ENCODE measurements around the gene DPF1.

Gene DPF1

DNA sequence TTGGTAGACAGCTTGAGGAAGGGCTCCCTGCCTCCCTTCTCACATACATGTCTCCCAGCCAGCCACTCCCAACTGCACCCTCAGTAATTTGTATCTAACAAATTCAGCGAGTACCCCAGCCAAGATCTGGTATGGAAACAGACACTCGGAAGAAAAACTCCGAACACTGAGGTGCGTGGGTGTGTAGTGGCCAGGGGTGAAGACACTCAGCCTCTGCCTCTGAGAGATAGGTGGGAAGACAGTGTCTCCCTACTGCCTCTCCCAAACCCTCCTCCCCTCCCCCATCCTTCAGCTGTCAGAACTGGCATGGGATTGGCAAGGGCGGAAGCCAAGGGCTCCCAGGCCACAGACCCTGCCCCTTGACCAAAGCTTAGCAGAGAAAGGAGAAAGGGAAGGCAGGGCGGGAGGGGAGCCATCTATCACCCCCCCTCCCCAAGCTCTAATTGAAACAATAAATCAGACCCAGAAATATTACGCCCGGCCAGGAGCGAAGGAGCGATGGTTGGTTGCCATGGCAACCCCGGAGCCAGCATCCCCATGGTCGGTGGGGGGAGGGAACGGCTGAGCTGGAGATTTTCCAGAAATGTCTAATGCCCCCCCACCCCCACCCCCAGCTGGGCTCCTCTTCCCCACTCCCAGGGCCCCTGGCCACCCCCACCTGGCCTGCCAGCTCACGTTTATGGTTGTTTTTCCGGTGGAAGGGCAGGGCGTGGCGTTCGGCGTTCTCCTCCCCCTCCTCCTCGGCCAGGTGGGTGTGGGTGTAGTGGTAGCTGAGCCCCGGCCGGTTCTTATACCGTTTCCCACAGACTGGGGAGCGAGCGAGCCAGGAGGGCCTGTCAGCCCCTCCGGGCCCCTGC lies 7.0 kb downstream of the DPF1 start:
- no peak for FAIRE-seq

DNA sequence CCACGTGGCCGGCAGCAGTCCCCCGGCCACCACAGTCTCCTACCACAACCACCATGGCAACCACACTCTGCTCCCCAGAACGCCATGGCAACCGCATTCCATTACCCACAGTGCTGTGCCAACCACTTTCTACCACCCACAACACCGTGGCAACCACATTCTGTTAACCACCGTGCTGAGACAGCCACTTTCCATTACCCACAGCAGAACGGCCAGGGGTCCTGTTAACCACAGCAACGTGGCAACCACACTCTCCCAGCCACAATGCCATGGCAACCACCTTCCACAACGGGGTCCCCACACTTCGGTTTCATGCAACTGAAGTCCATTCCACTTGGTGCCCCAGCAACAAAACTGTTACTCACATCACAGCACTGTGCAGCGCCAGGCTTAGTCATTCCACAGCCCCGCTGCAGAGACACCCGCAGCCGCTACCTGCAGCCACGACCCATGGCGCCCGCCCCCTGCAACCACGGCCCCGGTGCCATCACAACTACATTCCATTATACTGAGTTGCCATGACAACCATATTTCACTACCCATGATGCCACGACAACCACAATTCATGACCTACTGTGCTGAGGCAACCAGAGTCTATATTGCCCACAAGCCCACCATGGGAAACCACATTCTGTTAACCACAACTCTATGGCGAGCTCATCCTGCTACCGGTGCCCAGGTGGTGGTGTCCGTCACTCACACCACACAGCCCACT lies 10.0 kb downstream of the DPF1 start:
- no peak for FAIRE-seq

DNA sequence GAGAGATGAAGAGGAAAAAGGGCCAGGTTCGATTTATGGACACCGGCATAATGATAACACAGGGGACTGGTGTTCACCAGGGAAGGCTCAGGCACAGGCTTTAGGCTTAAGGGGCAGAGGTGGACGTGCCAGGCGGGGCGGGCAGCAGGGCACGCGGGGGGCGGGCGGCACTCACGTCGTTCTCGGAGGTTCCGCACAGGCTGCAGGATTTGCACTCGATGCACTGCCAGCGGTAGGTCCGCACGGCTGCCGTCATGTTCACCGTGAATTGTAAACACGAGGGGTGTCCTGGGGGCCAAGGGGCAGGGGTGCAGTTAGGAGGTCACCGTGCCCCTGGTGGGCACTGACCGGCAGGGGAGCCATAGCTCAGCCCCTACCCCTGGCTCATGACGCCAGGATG lies 10.6 kb downstream of the DPF1 start:
- no peak for FAIRE-seq

DNA sequence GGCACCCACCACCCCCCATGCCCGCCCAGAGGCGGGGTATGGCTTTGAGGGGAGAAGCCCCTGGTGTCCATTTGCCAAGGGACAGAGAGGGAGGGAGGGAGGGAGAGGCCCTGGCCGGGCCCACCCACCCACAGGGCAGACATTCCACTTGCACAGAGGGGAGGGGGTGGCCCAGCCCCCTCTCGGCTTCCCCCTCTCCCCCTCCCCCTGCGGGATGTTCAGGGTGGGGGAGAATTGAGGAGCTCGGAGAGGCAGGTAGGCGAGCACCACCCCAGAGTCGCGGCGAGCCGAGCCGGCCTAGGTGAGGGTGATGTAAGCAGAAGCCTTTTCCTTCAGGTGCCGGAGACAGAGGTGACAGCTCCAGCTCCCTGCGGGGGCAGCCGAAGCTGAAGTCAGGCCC lies 12.3 kb downstream of the DPF1 start:
- no peak for FAIRE-seq

GRCh38 chr19:38211151-38211591 lies 12.9 kb downstream of the DPF1 start:
- no peak for FAIRE-seq

DNA sequence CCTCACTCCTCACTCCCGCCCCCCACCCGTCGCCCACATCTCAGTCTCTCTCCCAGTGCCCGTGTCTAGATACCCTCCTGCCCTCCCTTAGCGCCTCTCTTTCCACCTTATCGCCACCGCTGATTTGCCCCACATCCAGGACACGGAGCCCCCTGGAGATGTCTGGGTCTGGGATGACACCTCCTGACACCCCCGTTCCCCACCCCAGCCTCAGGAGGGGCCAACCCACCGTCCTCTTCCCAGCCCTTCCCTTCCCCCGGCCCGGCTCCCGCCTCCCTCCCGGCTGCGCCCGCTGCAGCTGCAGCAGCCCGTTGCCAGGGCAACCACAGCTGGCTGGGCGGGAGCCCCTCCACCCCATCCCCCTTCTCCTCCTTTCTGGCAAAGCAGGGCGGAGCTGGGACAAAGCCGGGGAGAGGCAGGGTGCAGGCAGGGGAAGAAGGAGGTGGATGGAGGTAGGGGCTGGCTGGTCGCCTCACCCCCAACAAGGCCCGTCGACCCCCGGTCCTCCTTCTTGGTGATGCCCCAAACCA lies 13.5 kb downstream of the DPF1 start:
- FAIRE-seq: no peak

DNA sequence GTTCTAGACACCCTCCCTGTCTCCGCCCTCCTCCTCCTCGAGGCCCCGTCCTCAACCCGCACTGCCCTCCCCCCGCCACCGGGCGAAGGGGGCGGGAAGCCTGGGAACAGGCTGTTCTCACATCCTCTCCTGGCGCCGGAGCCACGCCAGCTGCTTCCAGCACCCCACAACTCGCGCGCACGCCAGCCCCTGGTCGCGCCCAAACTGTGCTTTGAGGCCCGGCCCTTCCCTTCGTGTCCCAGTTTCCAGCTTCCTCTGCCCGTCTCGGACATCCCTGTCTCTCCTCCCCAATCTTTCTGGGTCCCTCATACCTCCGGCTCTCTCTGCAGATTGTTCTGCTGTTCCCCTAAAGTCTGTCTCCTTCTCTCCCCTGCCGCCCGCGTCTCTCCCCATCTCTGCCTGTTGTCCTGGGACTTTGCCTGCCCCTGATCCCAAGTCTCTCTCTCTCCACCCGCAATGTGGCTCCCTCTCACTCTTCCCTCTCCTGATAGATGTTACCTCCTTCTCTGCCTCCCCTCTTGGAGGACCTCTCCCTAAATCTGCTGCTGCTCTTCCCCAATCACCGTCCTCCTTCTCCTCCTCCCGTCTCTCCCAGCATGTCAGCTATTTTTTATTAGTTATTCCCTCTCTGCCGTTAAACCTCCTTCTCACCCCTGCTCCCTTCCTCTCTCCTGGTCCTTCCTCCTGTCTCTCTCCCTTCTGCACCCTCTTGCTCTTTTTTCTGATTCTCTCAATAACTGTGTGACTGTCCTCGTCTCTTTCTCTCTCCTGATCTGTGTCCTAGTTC lies 14.2 kb downstream of the DPF1 start:
- no peak for FAIRE-seq

- FAIRE-seq: no peak
Measured at GRCh38 chr19:38209152-38209551, 14.9 kb downstream of the DPF1 start.

- no peak for FAIRE-seq
Measured at GRCh38 chr19:38208571-38208970, 15.5 kb downstream of the DPF1 start.

DNA sequence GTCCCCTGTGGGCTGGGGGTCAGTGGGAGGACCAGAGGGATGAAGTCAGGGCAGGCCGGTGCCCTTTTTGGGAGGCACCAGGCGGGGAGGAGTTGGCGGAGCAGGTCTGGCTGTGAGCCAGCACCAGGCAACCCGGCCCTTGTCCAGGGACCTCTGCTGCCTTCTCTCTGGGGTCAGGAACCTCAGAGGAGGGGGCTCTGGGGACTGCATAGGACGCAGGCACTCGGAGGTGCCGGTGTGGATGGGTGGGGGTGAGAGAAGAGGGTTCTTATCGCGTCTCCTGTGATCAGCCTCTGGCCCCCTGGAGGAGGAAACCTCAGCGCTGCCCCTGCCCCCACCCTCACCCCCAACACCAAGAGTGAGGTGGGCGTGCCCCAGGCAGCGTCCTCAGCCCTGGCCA lies 16.5 kb downstream of the DPF1 start:
- no peak for FAIRE-seq

DNA sequence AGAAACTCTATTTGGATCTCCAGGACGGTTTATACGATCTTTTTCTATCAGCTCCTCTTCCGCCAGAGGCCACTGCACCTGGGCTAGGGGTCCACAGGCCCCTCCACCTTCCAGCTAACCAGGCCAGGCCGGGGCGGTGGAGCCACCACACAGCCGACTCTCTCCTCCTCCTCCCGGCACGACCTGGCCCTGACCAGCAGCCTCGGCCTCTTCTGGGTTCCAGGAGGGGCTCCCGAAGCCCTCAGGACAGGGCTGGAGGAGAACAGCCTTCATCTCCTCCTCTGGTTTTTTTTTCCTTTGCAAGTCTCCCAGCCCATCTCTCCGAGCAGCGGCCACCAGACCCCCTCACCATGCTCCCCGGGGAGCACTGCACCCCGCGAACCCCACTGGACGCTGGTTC lies 17.1 kb downstream of the DPF1 start:
- no peak for FAIRE-seq

- no peak for FAIRE-seq
Measured at GRCh38 chr19:38206006-38206745, 17.8 kb downstream of the DPF1 start.

GRCh38 chr19:38204728-38205127 lies 19.3 kb downstream of the DPF1 start:
- no peak for FAIRE-seq

GRCh38 chr19:38204096-38204495 lies 19.9 kb downstream of the DPF1 start:
- no peak for FAIRE-seq

DNA sequence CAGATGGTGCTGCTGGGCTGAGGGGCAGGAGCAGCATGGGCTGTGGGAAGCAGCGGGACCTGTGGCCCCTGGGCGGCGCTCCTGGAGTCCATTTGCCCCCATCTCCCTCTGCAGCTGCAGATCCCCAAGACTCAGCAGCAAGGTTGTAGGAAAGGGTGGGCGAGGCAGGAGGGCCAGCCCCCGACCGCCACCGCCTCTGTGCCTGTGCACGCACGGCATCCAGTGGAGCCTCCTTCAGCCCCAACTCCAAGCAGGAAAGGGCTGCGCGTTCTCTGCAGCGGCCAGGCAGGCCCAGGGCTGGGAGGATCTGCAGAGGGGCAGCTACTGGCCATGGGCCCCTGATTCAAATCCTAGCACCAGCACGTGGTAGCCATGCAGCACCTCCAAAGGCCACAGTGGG lies 20.8 kb downstream of the DPF1 start:
- FAIRE-seq: no peak

- FAIRE-seq: no peak
Measured at GRCh38 chr19:38202504-38202903, 21.5 kb downstream of the DPF1 start.

GRCh38 chr19:38201731-38202130 lies 22.3 kb downstream of the DPF1 start:
- FAIRE-seq: no peak

GRCh38 chr19:38199340-38199739 lies 24.7 kb downstream of the DPF1 start:
- FAIRE-seq: no peak

- FAIRE-seq: no peak
Measured at GRCh38 chr19:38197937-38198704, 25.9 kb downstream of the DPF1 start.

GRCh38 chr19:38196948-38197656 lies 26.9 kb downstream of the DPF1 start:
- no peak for FAIRE-seq

- FAIRE-seq: no peak
Measured at GRCh38 chr19:38196245-38196837, 27.7 kb downstream of the DPF1 start.

Measured in islet of Langerhans (tissue), 1 donor.